Measurements from ENCODE around the gene PAQR4. TPM values are rescaled to one million over a fixed set of nuclear protein-coding genes. Genes with fewer than 3 reads are reported as not detected.

Gene PAQR4
- total RNA-seq: 10 to 100 TPM in 2 of 4 donors, 1 to 10 TPM in 2; 4.2 to 14.6 (median 10.2) TPM

DNA sequence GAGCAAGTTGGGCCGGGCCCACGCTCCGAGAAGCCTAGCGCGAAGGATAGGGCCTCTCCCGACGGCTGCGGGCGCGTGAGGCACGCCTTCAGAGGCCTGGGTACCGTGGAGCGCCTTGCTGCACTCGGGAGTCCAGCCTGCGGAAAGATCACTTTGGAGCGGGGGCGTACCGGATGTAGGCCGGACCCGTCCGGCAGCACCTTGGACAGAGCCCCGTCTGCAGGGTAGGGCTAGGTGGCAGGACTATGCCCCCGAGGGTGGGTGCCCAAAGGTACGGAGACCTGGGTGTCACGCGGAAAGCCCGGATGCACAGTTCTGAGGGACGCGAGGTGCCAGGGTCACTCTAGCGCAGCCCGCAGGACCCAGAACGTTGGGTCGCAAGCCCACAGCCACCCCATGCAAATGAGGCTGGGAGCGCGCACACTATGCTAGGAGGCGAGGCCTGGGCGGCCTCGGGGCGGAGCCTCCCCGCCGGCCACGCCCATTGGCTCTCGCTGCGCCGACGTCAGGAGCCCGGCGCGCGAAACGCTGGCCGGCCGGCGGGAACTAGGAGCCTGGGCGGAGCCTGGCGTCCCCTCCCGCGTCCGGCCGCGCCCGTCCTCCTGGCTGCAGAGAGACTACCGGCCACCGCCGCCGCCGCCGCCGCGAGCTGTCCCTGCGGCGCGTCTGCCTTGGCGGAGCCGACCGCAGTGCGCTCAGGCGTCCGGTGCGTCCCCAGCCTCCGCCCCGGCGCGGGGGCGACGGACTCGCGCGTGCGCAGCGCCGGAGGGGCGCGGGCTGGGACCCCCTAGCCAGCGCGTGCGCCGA, at the start of gene PAQR4:
TSS of gene PAQR4 (plus strand) at position 611 of the 807 bp plus-strand sequence. CDS start 327 bp downstream, outside the sequence.
- Histone ChIP-seq H3K36me3 (no peaks in the 10 kb centered on the region), H3K9me3 (no peaks in the 10 kb centered on the region), H3K27me3 (peaks cover 43 to 44% (median 44%) of the 10 kb centered on the region in 3 donors), H3K4me1 (peaks cover 12 to 34% of the 10 kb centered on the region in 2 donors), H3K4me3 (peak within 1 kb of the TSS; percentile 59 to 95 (median 68)), H3K27ac (peak within 1 kb of the TSS; percentile 41 to 73 (median 60))
- in situ Hi-C loops (cut with MboI; ENCODE audit: low sequenced_read_pairs in 4 of 4): no loop called here
- TF ChIP-seq POLR2A (IDR thresholded peaks at IDR 0.05): peak; percentile 39 to 52
- TF ChIP-seq, protein P1, sequence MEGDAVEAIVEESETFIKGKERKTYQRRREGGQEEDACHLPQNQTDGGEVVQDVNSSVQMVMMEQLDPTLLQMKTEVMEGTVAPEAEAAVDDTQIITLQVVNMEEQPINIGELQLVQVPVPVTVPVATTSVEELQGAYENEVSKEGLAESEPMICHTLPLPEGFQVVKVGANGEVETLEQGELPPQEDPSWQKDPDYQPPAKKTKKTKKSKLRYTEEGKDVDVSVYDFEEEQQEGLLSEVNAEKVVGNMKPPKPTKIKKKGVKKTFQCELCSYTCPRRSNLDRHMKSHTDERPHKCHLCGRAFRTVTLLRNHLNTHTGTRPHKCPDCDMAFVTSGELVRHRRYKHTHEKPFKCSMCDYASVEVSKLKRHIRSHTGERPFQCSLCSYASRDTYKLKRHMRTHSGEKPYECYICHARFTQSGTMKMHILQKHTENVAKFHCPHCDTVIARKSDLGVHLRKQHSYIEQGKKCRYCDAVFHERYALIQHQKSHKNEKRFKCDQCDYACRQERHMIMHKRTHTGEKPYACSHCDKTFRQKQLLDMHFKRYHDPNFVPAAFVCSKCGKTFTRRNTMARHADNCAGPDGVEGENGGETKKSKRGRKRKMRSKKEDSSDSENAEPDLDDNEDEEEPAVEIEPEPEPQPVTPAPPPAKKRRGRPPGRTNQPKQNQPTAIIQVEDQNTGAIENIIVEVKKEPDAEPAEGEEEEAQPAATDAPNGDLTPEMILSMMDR (IDR thresholded peaks at IDR 0.05 in 4 of 5, conservative IDR thresholded peaks at IDR 0.05 in 1 of 5): peak in 2 of 5 experiments; percentile 13 to 15
- intact Hi-C loops (cut with DNase I; ENCODE audit: low total_unique reads): loop anchor here (1.0 kb wide), 1 partner anchor 11 kb away; the partner anchor contains the start of gene PKMYT1
- peak; percentile 83 to 93 for ATAC-seq
- peak; percentile 73 to 81 for DNase-seq

DNA sequence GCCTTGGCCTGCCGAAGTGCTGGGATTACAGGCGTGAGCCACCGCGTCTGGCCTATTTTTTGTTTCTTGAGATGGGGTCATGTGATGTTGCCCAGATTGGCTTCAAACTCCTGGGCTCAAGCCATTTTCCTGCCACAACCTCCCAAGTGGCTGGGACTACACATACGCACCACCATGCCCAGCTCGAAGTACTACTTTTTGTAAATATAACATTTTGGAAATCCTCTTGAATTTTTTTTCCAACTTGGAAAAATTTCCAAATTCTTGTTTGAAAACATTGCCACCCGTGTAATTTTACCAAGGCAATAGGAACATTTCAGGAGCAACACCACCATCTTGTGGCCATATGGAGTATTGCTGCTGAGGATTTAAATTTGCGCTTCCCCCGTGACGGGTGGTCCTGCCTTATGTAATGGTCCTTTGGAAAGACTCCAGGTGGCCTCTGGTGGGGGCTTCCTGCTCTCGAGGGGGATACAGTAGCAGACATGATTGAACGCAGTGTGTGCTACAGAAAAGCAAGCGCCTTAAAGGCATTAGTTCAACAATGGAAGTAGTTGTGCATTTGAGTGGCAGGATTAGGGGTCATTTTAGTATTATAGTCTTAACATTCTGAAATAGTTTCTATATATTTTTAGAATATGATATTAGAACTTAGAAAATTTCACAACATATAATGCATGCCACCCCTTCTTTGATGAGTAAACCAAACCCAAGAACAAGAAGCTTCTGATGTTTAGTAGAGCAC, 49.5 kb upstream of the PAQR4 start:
- in situ Hi-C loops (cut with MboI; ENCODE audit: low sequenced_read_pairs in 4 of 4): loop anchor here in 3 of 4 donors (5.0 to 10.0 kb wide), 2 partner anchors 45 to 47 kb away; no protein-coding TSS in a partner anchor
- H3K4me1 ChIP-seq: peaks cover 3 to 6% of the 10 kb centered on the region in 2 donors
- DNase-seq: peak; percentile 49 to 70
- H3K27me3 ChIP-seq: no peaks in the 10 kb centered on the region
- no peak overlapping the region for H3K4me3 ChIP-seq
- peak; percentile 84 to 85 for ATAC-seq
- no peaks in the 10 kb centered on the region for H3K9me3 ChIP-seq
- H3K36me3 ChIP-seq: peaks cover 0 to 6% of the 10 kb centered on the region in 2 donors
- intact Hi-C loops (cut with DNase I; ENCODE audit: low total_unique reads): loop anchor here (1.0 to 5.0 kb wide), 2 partner anchors 15 to 37 kb away; partner anchors contain the start of gene FLYWCH2
- TF ChIP-seq, protein P1 (IDR thresholded peaks at IDR 0.05 in 4 of 5, conservative IDR thresholded peaks at IDR 0.05 in 1 of 5): peak; percentile 91 to 97 (median 93)
- no peak for TF ChIP-seq POLR2A (IDR thresholded peaks at IDR 0.05)
- H3K27ac ChIP-seq: peak overlapping the region; percentile 64 to 74 (median 66)

DNA sequence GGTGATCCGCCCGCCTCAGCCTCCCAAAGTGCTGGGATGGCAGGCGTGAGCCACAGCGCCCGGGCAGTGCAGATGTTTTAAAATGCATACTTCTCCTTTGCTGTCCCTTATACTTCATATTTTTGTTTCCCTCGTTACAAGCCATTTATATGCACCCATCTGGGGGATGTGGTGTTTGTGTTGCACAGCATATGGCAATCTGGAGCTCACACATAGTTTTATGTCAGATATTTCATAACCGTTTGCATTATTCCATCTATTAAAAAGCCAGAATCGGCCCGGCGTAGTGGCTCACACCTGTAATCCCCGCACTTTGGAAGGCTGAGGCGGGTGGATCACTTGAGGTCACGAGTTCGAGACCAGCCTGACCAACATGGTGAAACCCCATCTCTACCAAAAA, 45.7 kb upstream of the PAQR4 start:
- in situ Hi-C loops (cut with MboI; ENCODE audit: low sequenced_read_pairs in 4 of 4) (loop anchor here in 3 of 4 donors (5.0 to 10.0 kb wide), 2 partner anchors 49 to 51 kb away; no protein-coding TSS in a partner anchor), intact Hi-C loops (cut with DNase I; ENCODE audit: low total_unique reads) (no loop called here)
- no peak overlapping the region for H3K4me3 ChIP-seq
- H3K36me3 ChIP-seq: no peaks in the 10 kb centered on the region
- no peak for ATAC-seq
- no peak for DNase-seq
- peaks cover 0 to 5% of the 10 kb centered on the region in 2 donors for H3K4me1 ChIP-seq
- H3K9me3 ChIP-seq: no peaks in the 10 kb centered on the region
- no peaks in the 10 kb centered on the region for H3K27me3 ChIP-seq
- H3K27ac ChIP-seq: no peak overlapping the region
- TF ChIP-seq, protein P1 (IDR thresholded peaks at IDR 0.05 in 4 of 5, conservative IDR thresholded peaks at IDR 0.05 in 1 of 5): no peak
- no peak for TF ChIP-seq POLR2A (IDR thresholded peaks at IDR 0.05)

DNA sequence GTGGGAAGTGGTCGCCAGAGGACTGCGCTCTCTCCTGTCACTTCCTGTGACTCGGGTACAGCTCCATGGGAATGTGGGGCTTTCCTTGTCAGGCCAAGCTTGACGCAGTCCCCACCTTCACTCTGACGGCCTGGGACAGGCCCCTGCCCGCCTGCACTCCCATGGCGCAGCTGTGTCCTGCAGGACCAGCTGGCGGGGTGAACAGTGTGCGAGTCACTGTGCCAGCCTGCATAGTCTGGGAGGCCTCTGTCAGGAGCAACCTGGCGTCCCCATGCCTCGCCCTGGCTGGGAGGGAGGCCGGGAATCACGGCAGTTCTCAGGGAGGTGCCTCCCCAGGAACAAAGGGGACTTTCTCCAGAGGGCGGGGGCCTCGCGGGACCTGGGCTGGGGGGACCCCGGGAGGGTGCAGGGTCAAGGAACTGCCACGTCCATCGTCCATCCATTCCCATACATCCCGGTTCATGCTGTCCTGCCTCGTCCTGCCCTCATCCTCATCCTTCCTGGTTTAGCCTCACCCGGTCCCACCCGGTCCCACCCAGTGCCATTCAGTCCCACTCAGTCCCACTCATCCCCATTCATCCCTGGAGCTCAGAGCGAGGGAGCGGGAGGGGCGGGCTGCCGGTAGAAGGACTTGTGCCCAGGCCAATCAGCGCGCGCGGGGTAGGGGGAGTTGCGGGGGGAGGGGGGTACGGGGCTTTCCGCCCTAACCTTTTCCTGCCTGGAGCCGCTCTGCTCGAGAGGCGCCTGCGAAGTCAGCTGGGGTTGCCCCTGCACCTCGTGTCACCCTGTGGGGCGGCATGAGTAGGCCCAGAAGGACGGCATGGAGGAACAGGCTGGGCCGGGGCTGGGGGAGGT, 44.0 kb upstream of the PAQR4 start:
- intact Hi-C loops (cut with DNase I; ENCODE audit: low total_unique reads) (no loop called here), in situ Hi-C loops (cut with MboI; ENCODE audit: low sequenced_read_pairs in 4 of 4) (loop anchor here in 3 of 4 donors (5.0 to 10.0 kb wide), 2 partner anchors 50 to 53 kb away; no protein-coding TSS in a partner anchor)
- Histone ChIP-seq H3K27me3 (no peaks in the 10 kb centered on the region), H3K9me3 (no peaks in the 10 kb centered on the region), H3K36me3 (peaks cover 0 to 6% of the 10 kb centered on the region in 2 donors), H3K4me1 (peaks cover 0 to 5% of the 10 kb centered on the region in 2 donors), H3K27ac (no peak overlapping the region), H3K4me3 (no peak overlapping the region)
- no peak for DNase-seq
- TF ChIP-seq, protein P1 (IDR thresholded peaks at IDR 0.05 in 4 of 5, conservative IDR thresholded peaks at IDR 0.05 in 1 of 5): no peak
- no peak for TF ChIP-seq POLR2A (IDR thresholded peaks at IDR 0.05)
- ATAC-seq: no peak

Data from gastrocnemius medialis (tissue), 4 donors.